HG02623 (cell line): ENCODE results near the gene KIT.

ENCODE experiments used
- ATAC-seq: cut with Tn5 transposase; IDR thresholded peaks from one replicate; pipeline ENCODE4 v1.9.1; 2021; ENCODE audit warnings: moderate library complexity; ENCODE audit not compliant: unreplicated experiment

Gene KIT

GRCh38 chr4:54700986-54701385 is 43.2 kb downstream of the KIT start:
- ATAC-seq: no peak

- no peak for ATAC-seq
Observed at GRCh38 chr4:54703182-54703581, 45.4 kb downstream of the KIT start.

GRCh38 chr4:54707406-54707805 is 49.6 kb downstream of the KIT start:
- no peak for ATAC-seq

- no peak for ATAC-seq
Observed at GRCh38 chr4:54708339-54709279, 50.9 kb downstream of the KIT start.

GRCh38 chr4:54709400-54709799 is 51.6 kb downstream of the KIT start:
- ATAC-seq: no peak

- ATAC-seq: no peak
Observed at GRCh38 chr4:54712206-54712605, 54.4 kb downstream of the KIT start.

- ATAC-seq: no peak
Observed at GRCh38 chr4:54714631-54715030, 56.9 kb downstream of the KIT start.

- ATAC-seq: no peak
Observed at GRCh38 chr4:54716478-54717065, 58.8 kb downstream of the KIT start.

- ATAC-seq: no peak
Observed at GRCh38 chr4:54717694-54718093, 59.9 kb downstream of the KIT start.

GRCh38 chr4:54719378-54719777 is 61.6 kb downstream of the KIT start:
- ATAC-seq: no peak

- no peak for ATAC-seq
Observed at GRCh38 chr4:54723220-54723619, 65.5 kb downstream of the KIT start.

GRCh38 chr4:54723820-54724219 is 66.1 kb downstream of the KIT start:
- no peak for ATAC-seq

GRCh38 chr4:54726907-54727306 is 69.2 kb downstream of the KIT start:
- ATAC-seq: peak; percentile 45

GRCh38 chr4:54727346-54727745 is 69.6 kb downstream of the KIT start:
- ATAC-seq: peak; percentile 54

- ATAC-seq: no peak
Observed at GRCh38 chr4:54728368-54728767, 70.6 kb downstream of the KIT start.

- no peak for ATAC-seq
Observed at GRCh38 chr4:54729256-54729655, 71.5 kb downstream of the KIT start.

GRCh38 chr4:54730581-54730980 is 72.8 kb downstream of the KIT start:
- no peak for ATAC-seq

- no peak for ATAC-seq
Observed at GRCh38 chr4:54731552-54731951, 73.8 kb downstream of the KIT start.

- ATAC-seq: no peak
Observed at GRCh38 chr4:54731976-54732375, 74.2 kb downstream of the KIT start.

GRCh38 chr4:54737421-54737820 is 79.7 kb downstream of the KIT start:
- no peak for ATAC-seq

- no peak for ATAC-seq
Observed at GRCh38 chr4:54741202-54741601, 83.4 kb downstream of the KIT start.

- ATAC-seq: no peak
Observed at GRCh38 chr4:54742636-54743399, 85.1 kb downstream of the KIT start.
